ENCODE data around the gene ZBTB25. TPM values are rescaled to one million over a fixed set of nuclear protein-coding genes. Genes with fewer than 3 reads are reported as not detected.

The ZBTB25 gene
- total RNA-seq, 1 donor from 2014 or later = 9.5 TPM

GRCh38 chr14:64444984-64445845 lies 58.4 kb downstream of the ZBTB25 start:
- peak overlapping the region; percentile 81 for H3K27ac ChIP-seq (ENCODE audit: low read depth, low read length)
- no peaks in the 10 kb centered on the region for H3K9me3 ChIP-seq (ENCODE audit: insufficient read depth, low read depth, low read length)
- peak overlapping the region; percentile 57 for H3K4me2 ChIP-seq (ENCODE audit: low read length)
- no peak overlapping the region for H3K4me3 ChIP-seq (ENCODE audit: insufficient read depth, low read depth, low read length)
- Mint-ChIP-seq H3K27me3 (ENCODE audit: low read depth, unreplicated experiment) (no peaks in the 10 kb centered on the region), H3K9me3 (ENCODE audit: unreplicated experiment) (no peaks in the 10 kb centered on the region), H3K27ac (ENCODE audit: unreplicated experiment) (peak overlapping the region; percentile 86), H3K36me3 (ENCODE audit: low read depth, unreplicated experiment) (peaks cover 20% of the 10 kb centered on the region), H3K4me1 (ENCODE audit: low read depth, unreplicated experiment) (peaks cover 39% of the 10 kb centered on the region), H3K4me3 (ENCODE audit: unreplicated experiment) (peak overlapping the region; percentile 36)
- FAIRE-seq = peak; percentile 84
- no peaks in the 10 kb centered on the region for H3K27me3 ChIP-seq (ENCODE audit: insufficient read depth, low read length)
- H2AFZ ChIP-seq (ENCODE audit: low read depth, low read length) = peak overlapping the region; percentile 23
- DNase-seq (ENCODE audit: low read depth) = peak; percentile 83
- H3K36me3 ChIP-seq (ENCODE audit: insufficient read depth, low read length) = peaks cover 25% of the 10 kb centered on the region
- peak overlapping the region; percentile 65 for H3K9ac ChIP-seq (ENCODE audit: low read length)
- no peaks in the 10 kb centered on the region for H4K20me1 ChIP-seq (ENCODE audit: insufficient read depth, low read length)
- no peaks in the 10 kb centered on the region for H3K79me2 ChIP-seq (ENCODE audit: insufficient read depth, low read length)
- TF ChIP-seq CTCF (IDR thresholded peaks at IDR 0.05; ENCODE audit: insufficient read depth, low read depth, low read length) (no peak), EZH2 (IDR thresholded peaks at IDR 0.05; ENCODE audit: insufficient read depth, low read length) (no peak)
- H3K4me1 ChIP-seq (ENCODE audit: insufficient read depth, low read length) = peaks cover 20% of the 10 kb centered on the region

GRCh38 chr14:64444140-64444539 lies 59.5 kb downstream of the ZBTB25 start:
- peaks cover 24% of the 10 kb centered on the region for H3K4me1 ChIP-seq (ENCODE audit: insufficient read depth, low read length)
- no peak overlapping the region for H3K4me3 ChIP-seq (ENCODE audit: insufficient read depth, low read depth, low read length)
- H3K4me2 ChIP-seq (ENCODE audit: low read length) = no peak overlapping the region
- no peaks in the 10 kb centered on the region for H3K27me3 Mint-ChIP-seq (ENCODE audit: low read depth, unreplicated experiment)
- H3K36me3 Mint-ChIP-seq (ENCODE audit: low read depth, unreplicated experiment) = peaks cover 20% of the 10 kb centered on the region
- no peaks in the 10 kb centered on the region for H3K27me3 ChIP-seq (ENCODE audit: insufficient read depth, low read length)
- H3K36me3 ChIP-seq (ENCODE audit: insufficient read depth, low read length) = peaks cover 22% of the 10 kb centered on the region
- FAIRE-seq = no peak
- DNase-seq (ENCODE audit: low read depth) = no peak
- H3K79me2 ChIP-seq (ENCODE audit: insufficient read depth, low read length) = no peaks in the 10 kb centered on the region
- H3K4me3 Mint-ChIP-seq (ENCODE audit: unreplicated experiment) = peak overlapping the region; percentile 57
- TF ChIP-seq CTCF (IDR thresholded peaks at IDR 0.05; ENCODE audit: insufficient read depth, low read depth, low read length) (no peak), EZH2 (IDR thresholded peaks at IDR 0.05; ENCODE audit: insufficient read depth, low read length) (no peak)
- no peaks in the 10 kb centered on the region for H4K20me1 ChIP-seq (ENCODE audit: insufficient read depth, low read length)
- peaks cover 41% of the 10 kb centered on the region for H3K4me1 Mint-ChIP-seq (ENCODE audit: low read depth, unreplicated experiment)
- H3K9me3 Mint-ChIP-seq (ENCODE audit: unreplicated experiment) = no peaks in the 10 kb centered on the region
- H3K27ac ChIP-seq (ENCODE audit: low read depth, low read length) = no peak overlapping the region
- H3K9me3 ChIP-seq (ENCODE audit: insufficient read depth, low read depth, low read length) = no peaks in the 10 kb centered on the region
- no peak overlapping the region for H3K9ac ChIP-seq (ENCODE audit: low read length)
- H2AFZ ChIP-seq (ENCODE audit: low read depth, low read length) = no peak overlapping the region
- peak overlapping the region; percentile 86 for H3K27ac Mint-ChIP-seq (ENCODE audit: unreplicated experiment)

Data from astrocyte (in vitro differentiated cells and primary cell).